D721Med (cell line): ENCODE results near the gene COG4.

Experiments
- DNase-seq: peaks from one replicate; pipeline ENCODE4 v3.0.0; 2011; ENCODE audit warnings: low spot score; ENCODE audit not compliant: insufficient read length
- FAIRE-seq: peaks from 2 replicates; lab custom pipeline; 2011; peaks lifted over from hg19 to GRCh38; lab: Jason Lieb, UNC
- CTCF ChIP-seq: IDR thresholded peaks from 2 replicates; pipeline ENCODE4 v1.5.1; 2012; ENCODE audit warnings: mild to moderate bottlenecking, control low read depth; ENCODE audit not compliant: insufficient read depth; ENCODE audit errors: missing control alignments

The COG4 gene

GRCh38 chr16:70473446-70474319, 49.7 kb downstream of the COG4 start:
- DNase-seq, result no peak
- TF ChIP-seq CTCF, result no peak
- no peak for FAIRE-seq

- TF ChIP-seq CTCF, result no peak
- FAIRE-seq, result no peak
- DNase-seq, result no peak
Measured at GRCh38 chr16:70472786-70473433, 50.4 kb downstream of the COG4 start.

GRCh38 chr16:70470927-70471341, 52.4 kb downstream of the COG4 start:
- FAIRE-seq (no peak), DNase-seq (no peak)
- peak; percentile 7 for TF ChIP-seq CTCF

GRCh38 chr16:70470141-70470926, 53.0 kb downstream of the COG4 start:
- no peak for TF ChIP-seq CTCF
- FAIRE-seq (no peak), DNase-seq (no peak)

- no peak for TF ChIP-seq CTCF
- FAIRE-seq, result no peak
Measured at GRCh38 chr16:70468776-70469525, 54.4 kb downstream of the COG4 start.

GRCh38 chr16:70467608-70468007, 55.7 kb downstream of the COG4 start:
- no peak for FAIRE-seq
- no peak for DNase-seq
- TF ChIP-seq CTCF, result no peak

More at GRCh38 chr16:70468776-70469525, 54.4 kb downstream of the COG4 start:
- no peak for DNase-seq
